H54 (cell line): ENCODE measurements around the gene FBXL17.

Experiments
- DNase-seq: peaks from one replicate; pipeline ENCODE4 v3.0.0; 2011; ENCODE audit warnings: low spot score, mixed read lengths; ENCODE audit not compliant: insufficient read length
- FAIRE-seq: peaks from 3 replicates; lab custom pipeline; 2011; peaks lifted over from hg19 to GRCh38; lab: Jason Lieb, UNC
- POLR2A ChIP-seq: IDR thresholded peaks from 2 replicates; pipeline ENCODE4 v1.6.1; 2011; ENCODE audit warnings: low read depth, mild to moderate bottlenecking, low read length

FBXL17 gene

DNA sequence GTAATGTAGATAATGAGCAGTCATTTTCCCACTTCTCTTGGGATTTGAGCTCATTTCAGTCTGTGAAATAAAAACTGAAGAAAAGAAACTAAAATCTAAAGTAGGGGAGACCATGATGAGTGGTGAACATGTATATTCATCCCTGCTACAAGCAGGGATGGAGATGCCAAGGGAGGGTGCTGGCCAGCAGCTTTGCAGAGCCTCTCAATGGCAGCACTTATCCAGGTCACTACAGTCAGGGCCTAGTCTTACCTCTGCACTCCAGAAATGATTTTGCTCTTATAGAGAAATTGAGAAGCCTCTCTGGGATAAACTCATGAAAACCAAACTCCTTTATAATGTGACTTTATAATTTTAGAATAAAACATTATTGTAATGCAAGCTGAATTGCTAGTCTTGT lies 317.6 kb downstream of the FBXL17 start:
- FAIRE-seq = no peak
- DNase-seq = no peak
- TF ChIP-seq POLR2A = no peak

DNA sequence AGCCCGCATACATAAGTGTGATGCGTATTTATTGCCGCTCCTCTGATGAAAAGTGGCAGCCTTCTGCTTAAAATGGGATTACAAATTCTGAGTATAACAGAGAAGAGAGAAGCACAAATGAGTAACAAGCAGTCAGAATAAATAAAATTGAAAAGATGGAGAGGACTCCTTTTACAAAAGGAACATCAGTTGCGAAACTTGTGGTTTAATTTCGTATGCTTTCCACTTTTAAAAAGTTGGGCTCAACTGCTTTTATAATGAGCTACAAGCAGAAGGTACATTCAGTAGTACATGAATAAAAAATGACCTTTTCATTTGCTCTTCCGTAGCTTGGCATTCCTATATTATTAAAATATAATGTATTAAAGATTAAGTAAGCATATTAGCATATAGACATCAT lies 320.0 kb downstream of the FBXL17 start:
- DNase-seq (no peak), FAIRE-seq (no peak)
- TF ChIP-seq POLR2A = no peak

GRCh38 chr5:108060340-108060739 lies 321.6 kb downstream of the FBXL17 start:
- DNase-seq (no peak), FAIRE-seq (no peak)
- TF ChIP-seq POLR2A = no peak

DNA sequence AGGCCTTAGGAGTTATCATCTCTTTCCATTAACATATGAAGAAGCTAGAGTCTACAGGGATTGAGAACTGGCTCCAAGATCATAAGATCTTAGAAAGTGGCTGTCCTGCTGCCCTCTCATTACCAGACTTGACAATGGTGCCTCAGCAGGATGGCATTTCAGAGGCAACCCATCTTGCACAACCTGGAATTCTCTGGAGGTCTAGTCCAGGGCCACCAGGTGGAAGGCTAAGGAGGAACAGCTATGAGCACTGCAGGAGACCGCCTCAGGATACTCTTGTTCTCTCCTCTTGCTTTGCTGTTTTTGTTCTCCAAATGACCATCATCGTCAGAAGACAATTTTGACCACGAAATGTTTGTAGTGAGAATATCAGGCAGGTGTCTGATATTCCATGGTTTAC lies 322.6 kb downstream of the FBXL17 start:
- FAIRE-seq (peak; percentile 41), DNase-seq (no peak)
- no peak for TF ChIP-seq POLR2A

- no peak for DNase-seq
- TF ChIP-seq POLR2A = no peak
- no peak for FAIRE-seq
Measured at GRCh38 chr5:108054349-108054748, 327.5 kb downstream of the FBXL17 start.

DNA sequence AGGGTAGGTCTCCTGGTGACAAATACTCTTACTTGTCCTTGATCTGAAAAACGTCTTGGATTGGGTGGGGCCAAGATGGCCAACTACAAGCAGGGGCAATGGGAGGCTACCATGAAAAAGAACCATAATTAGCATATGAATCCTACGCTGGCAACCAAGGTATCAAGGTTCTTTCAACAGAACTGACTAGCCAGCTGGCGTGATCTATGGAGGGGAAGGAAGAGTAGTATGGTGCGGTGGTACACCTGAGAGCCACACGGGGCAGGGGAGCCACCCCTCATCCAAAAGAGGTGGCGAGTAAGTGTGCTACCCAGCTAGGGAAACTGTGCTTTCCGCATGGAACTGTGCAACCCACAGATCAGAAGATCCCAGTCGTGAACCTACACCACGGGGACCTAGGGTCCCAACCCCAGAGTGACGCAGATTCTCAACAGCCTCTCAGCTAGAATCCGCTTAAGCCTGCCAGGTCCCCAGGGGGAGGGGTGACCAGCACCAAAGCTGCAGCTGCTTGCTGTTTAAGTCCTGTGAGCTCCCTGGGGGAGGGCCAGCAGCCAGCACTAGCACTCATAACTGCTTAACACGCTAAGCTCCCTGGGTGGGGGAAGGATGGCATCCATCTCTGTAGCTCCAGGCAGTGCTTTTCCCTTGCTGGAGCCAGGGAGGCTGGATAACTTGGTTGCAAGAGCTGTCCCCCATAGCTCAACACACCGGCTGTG lies 334.8 kb downstream of the FBXL17 start:
- TF ChIP-seq POLR2A = no peak
- FAIRE-seq (no peak), DNase-seq (no peak)

DNA sequence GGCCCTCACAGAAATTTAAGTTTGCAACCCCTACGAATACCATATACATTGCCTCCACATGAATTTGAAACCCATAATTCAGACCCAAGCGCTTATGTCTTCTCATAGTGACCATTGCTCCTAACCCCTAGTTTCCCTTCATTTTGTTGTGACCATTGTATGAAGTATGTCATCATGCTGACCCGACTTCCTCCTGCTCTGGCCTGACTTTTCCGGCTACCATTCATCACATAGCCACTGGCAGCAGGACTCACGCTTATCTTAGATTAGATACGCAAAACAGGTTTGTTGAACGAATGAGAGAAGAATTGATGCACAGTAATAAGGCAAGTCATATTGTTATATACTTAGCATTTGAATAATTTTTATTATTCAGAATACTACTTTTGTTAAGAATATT lies 345.4 kb downstream of the FBXL17 start:
- FAIRE-seq = no peak
- DNase-seq = no peak
- TF ChIP-seq POLR2A = no peak

DNA sequence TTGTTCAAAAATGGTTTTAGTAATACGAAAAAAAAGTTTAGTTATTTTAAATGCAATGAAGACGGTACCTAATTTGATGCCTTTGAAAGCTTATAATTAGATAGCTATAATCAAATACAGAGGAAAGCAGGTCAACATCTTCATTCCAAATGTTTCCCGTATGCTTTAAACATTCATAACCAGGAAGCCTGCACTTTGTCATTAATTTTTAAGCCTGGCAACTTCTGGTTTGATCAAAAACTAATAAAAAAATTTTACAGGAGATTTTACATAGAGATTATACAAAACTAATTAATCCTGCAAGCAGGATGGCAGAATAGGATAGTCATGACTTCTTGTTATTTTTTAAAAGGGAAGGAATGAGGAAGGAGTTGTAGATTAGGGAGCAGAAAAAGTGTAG lies 353.0 kb downstream of the FBXL17 start:
- TF ChIP-seq POLR2A = no peak
- no peak for FAIRE-seq
- DNase-seq = no peak

DNA sequence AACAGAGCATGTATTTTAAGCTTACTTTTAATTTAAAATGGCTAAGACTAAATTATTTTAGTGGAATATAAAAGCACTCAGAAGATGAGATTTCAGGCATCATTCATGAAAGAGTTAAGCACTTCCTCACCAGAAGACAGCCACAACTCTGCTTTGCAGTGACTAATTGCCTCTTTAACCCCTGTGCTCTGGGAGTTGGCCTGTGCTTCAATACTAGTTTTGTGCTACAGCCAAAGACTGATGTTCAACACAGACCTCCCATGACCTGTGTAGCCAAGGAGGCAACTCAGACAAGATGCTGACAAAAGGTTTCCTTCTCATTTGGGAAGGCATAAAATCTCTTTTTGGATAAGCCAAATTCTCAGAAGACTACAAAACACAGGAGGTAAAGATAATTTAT lies 353.5 kb downstream of the FBXL17 start:
- TF ChIP-seq POLR2A = no peak
- FAIRE-seq (peak; percentile 38), DNase-seq (no peak)

DNA sequence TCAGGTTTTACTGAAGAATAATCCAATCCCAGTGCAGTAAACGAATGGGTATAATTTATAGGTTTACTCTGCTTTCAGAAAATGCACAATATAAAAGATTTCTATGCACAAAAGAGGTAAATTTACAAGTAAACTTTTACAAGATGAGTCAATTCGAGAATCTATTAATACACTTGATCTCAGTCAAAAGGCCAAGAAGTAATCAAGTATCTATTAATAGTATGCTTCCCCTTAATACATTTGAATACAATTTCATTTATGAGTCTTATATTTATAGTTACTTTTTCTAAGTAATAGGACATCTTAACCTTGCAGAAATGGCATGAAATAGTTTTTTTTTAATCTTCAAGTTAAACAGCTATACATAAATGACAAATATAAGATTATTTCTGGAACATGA lies 355.9 kb downstream of the FBXL17 start:
- TF ChIP-seq POLR2A = no peak
- DNase-seq (no peak), FAIRE-seq (no peak)

- no peak for FAIRE-seq
- no peak for TF ChIP-seq POLR2A
- no peak for DNase-seq
Measured at GRCh38 chr5:108024986-108025385, 356.9 kb downstream of the FBXL17 start.

DNA sequence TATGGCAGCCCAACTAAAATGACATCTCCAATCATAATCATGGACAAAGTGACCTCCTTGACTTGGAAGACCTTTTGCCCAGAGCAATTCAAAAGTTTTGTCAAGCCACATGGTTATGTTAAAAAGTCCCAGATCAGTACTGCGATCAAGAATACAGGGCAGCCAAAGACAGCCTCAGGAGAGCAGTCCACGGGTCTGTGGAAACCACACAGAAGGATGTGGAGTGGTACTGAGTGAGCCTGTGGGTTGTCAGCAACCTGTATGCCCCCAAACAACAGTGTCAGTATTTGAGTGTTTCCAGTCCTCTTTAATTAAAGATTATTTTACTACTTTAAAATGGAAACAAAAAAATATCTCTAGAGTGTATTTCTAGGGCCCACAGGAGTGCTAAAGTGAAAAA lies 365.8 kb downstream of the FBXL17 start:
- no peak for TF ChIP-seq POLR2A
- DNase-seq (no peak), FAIRE-seq (no peak)

DNA sequence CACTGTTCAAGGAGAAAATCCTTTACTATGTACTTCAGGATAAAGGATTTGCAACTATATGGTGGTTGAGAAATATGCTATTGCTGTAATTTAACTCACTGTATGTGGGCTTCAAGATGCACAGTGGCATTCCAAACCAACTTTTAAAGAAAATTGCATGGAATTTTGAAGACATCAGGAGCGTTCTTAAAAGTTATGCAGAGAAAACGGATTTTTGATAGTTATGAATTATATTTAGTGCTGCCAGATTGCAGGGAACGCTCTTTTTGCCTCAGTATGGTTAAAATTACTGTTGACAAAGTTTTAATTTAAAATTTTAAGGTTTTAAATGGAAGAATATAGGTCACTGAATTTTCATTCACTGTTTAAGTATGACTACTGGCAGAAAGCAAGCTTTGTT lies 375.1 kb downstream of the FBXL17 start:
- DNase-seq = no peak
- FAIRE-seq = no peak
- no peak for TF ChIP-seq POLR2A

DNA sequence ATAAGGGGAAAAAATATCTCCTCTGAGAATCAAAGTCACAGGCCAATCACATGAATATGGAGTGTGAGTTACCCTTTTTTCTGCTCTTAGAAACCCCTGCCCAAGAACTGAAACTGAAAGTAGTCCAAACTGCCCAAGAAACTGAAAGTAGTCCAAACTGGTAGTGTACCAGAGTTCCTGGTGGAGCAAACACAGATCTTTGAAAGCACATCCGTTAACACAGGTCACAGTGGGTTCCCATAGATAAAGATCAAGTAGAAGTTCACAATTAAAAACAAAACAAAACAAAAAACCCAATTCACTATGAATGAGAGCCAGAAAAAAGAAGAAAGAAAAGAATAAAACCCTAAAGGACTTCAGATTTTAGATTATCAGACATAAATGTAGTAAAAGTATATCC lies 378.7 kb downstream of the FBXL17 start:
- DNase-seq (peak; percentile 23), FAIRE-seq (peak; percentile 88)
- TF ChIP-seq POLR2A = no peak

DNA sequence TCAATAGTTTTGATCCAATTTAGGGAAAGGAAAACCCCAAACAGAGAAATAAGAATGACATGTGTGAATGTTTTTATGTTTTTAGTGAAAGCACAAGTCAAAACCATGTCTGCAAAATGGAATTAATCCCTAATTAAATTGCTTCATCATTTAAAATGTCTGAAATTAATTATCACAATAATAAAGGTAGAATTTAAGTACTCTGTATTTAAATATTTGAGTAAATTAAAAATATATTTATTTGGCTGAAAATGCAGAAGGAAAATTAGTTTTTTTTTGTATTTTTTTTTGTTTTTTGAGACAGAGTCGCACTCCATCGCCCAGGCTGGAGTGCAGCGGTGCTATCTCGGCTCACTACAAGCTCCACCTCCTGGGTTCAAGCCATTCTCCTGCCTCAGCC lies 380.7 kb downstream of the FBXL17 start:
- no peak for TF ChIP-seq POLR2A
- no peak for FAIRE-seq
- DNase-seq = no peak
